ENCODE data around the gene C3orf22. TPM values are rescaled to one million over a fixed set of nuclear protein-coding genes. Genes with fewer than 3 reads are reported as not detected.
A peak's percentile ranks its signal among the peaks of the same experiment; 100 is the strongest.

The C3orf22 gene
- total and polyA plus RNA-seq, 9 of the 15 experiments (the other 6 are each of a cell fraction or from before 2014, with no cell fraction given) = not detected

DNA sequence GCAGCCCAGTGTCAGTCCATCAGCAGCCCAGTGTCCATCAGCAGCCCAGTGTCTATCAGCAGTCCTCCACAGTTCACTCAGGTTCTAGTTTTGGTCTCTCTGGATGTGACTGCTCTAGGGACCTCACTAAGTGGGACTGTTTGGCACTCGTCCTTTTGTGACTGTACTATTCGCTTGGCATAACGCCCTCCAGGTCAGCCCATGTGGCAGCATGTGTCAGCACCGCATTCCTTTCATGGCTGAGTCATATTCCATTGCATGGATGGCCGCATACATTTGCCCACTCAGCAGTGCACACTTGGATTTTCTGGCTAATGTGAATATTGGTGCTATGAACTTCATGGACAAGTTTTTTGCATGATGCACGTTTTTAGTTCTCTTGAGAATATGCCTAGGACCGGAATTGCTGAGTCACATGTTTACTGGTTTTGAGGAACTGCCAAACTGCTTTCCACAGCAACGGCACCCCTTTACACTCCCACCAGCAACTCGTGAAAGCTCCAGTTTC lies 18.3 kb downstream of the C3orf22 start:
- WGBS (ENCODE audit: insufficient coverage, low coverage, missing lambda C conversion rate) = 23% methylated on average over 9 of the region's 9 CpGs
- no peak overlapping the region for H3K4me3 ChIP-seq
- DNase-seq (ENCODE audit: extremely low read depth in 1 of 4, low spot score in 3 of 4) (peak in 1 of 4 experiments; percentile 45), FAIRE-seq (peak; percentile 80), ATAC-seq (peak; percentile 68)
- H2AFZ ChIP-seq (ENCODE audit: low read depth, low read length) = peak overlapping the region; percentile 83
- BruUV-seq (replicated peaks) = no TSS peak
- peaks cover 14 to 23% of the 10 kb centered on the region in 2 experiments for H3K4me1 ChIP-seq (replicated peaks in 1 of 2; ENCODE audit: control insufficient read depth in 2 of 2, insufficient read depth in 2 of 2, low read length in 2 of 2)
- H3K27me3 ChIP-seq (ENCODE audit: control insufficient read depth in 2 of 2, insufficient read depth in 2 of 2, low read length in 2 of 2) = peaks cover 0 to under 1% of the 10 kb centered on the region in 2 experiments; a peak in 2 of 5 replicates
- no peaks in the 10 kb centered on the region for H4K20me1 ChIP-seq (replicated peaks; ENCODE audit: control insufficient read depth, insufficient read depth, low read length)
- peak overlapping the region; percentile 29; the same call in 1 of the 2 replicates for H3K4me2 ChIP-seq (ENCODE audit: insufficient read depth, low read length)
- ChIA-PET CTCF (ENCODE audit: low intra/inter-chr PET ratio) (interaction anchor here (0.6 kb wide), 1 partner anchor 16 kb away, joined by 3 read pairs; no protein-coding TSS in a partner anchor), POLR2A (no interaction called here)
- H3K9me1 ChIP-seq (ENCODE audit: control insufficient read depth, insufficient read depth, low read length) = no peaks in the 10 kb centered on the region
- intact Hi-C loops (cut with micrococcal nuclease) = loop anchor here (2.0 kb wide), 1 partner anchor 64 kb away; no protein-coding TSS in a partner anchor
- H3K79me2 ChIP-seq (ENCODE audit: control insufficient read depth, insufficient read depth, low read length) = no peaks in the 10 kb centered on the region
- in situ Hi-C loops (cut with MboI) = no loop called here
- peak overlapping the region in 1 of 2 experiments; percentile 28; a peak in 1 of 4 replicates for H3K9ac ChIP-seq (ENCODE audit: insufficient read depth in 1 of 2, low read depth in 2 of 2, low read length in 2 of 2)
- peaks cover 2% of the 10 kb centered on the region for H3K9me3 ChIP-seq (replicated peaks; ENCODE audit: control insufficient read depth, insufficient read depth, low read depth, low read length)
- H3K36me3 ChIP-seq (ENCODE audit: control insufficient read depth, insufficient read depth, low read length) = no peaks in the 10 kb centered on the region
- H3K27ac ChIP-seq (ENCODE audit: extremely low read depth, low read depth, low read length) = peak overlapping the region; percentile 75
- no peak for TF ChIP-seq BRF1 (IDR thresholded peaks at IDR 0.05; ENCODE audit: borderline replicate concordance, extremely low read depth, insufficient read length)
- TF ChIP-seq CBX3 (IDR thresholded peaks at IDR 0.05; ENCODE audit: borderline replicate concordance in 1 of 2, low read length in 2 of 2) = peak in 1 of 2 experiments; percentile 75; a peak in 1 of 3 replicates
- TF ChIP-seq FOSL1 (tag; conservative IDR thresholded peaks at IDR 0.05) = peak; percentile 62
- peak; percentile 59 for TF ChIP-seq ARID1B (IDR thresholded peaks at IDR 0.05)
- peak; percentile 82 for TF ChIP-seq NFE2L1 (tag; IDR thresholded peaks at IDR 0.05; ENCODE audit: borderline replicate concordance, low read depth)
- TF ChIP-seq ZNF583 (CRISPR knock-in tag; IDR thresholded peaks at IDR 0.05) = no peak
- 0 out of 2 replicates have a peak, but pooled peaks have one; percentile 35 for TF ChIP-seq SMARCA4 (IDR thresholded peaks at IDR 0.05)
- 0 out of 2 replicates have a peak, but pooled peaks have one; percentile 10 for TF ChIP-seq ZNF184 (CRISPR knock-in tag; IDR thresholded peaks at IDR 0.05)
- TF ChIP-seq ZNF121 (CRISPR knock-in tag; conservative IDR thresholded peaks at IDR 0.05) = peak; percentile 19; the same call in 1 of the 2 replicates
- TF ChIP-seq ZNF431 (CRISPR knock-in tag; IDR thresholded peaks at IDR 0.05) = peak; percentile 44; the same call in 1 of the 2 replicates
- TF ChIP-seq SMARCE1 (IDR thresholded peaks at IDR 0.05) = peak; percentile 52; the same call in 1 of the 2 replicates
- TF ChIP-seq ZNF445 (CRISPR knock-in tag; IDR thresholded peaks at IDR 0.05; ENCODE audit: low read depth) = no peak
- no peak for TF ChIP-seq CHCHD3 (CRISPR knock-in tag; IDR thresholded peaks at IDR 0.05)
- peak; percentile 98 for TF ChIP-seq MAFG (tag; conservative IDR thresholded peaks at IDR 0.05)
- TF ChIP-seq HINFP (tag; conservative IDR thresholded peaks at IDR 0.05; ENCODE audit: low read depth) = no peak
- TF ChIP-seq MAFK (IDR thresholded peaks at IDR 0.05; ENCODE audit: low read length) = peak; percentile 91
- TF ChIP-seq ZNF695 (CRISPR knock-in tag; IDR thresholded peaks at IDR 0.05) = no peak
- TF ChIP-seq EP300 (IDR thresholded peaks at IDR 0.05; ENCODE audit: low read length) = peak; percentile 75
- no peak for TF ChIP-seq GATA2 (CRISPR knock-in tag; IDR thresholded peaks at IDR 0.05)
- TF ChIP-seq SMAD2 (IDR thresholded peaks at IDR 0.05; ENCODE audit: low read depth, low read length) = no peak
- TF ChIP-seq ATF1 (CRISPR knock-in tag; IDR thresholded peaks at IDR 0.05) = no peak
- no peak for TF ChIP-seq ATF1 (tag; IDR thresholded peaks at IDR 0.05)
- peak; percentile 96 for TF ChIP-seq MAFF (IDR thresholded peaks at IDR 0.05; ENCODE audit: low read length)
- no peak for TF ChIP-seq ZNF586 (CRISPR knock-in tag; conservative IDR thresholded peaks at IDR 0.05)
- peak; percentile 95 for TF ChIP-seq BACH1 (tag; IDR thresholded peaks at IDR 0.05)

All from K562 (cell line).